Esophagus squamous epithelium (tissue), 4 donors: ENCODE data around the gene RASGEF1C.

Source experiments
- POLR2A ChIP-seq, 4 donors: fragments of 450-650 bp; IDR thresholded peaks; one replicate each; pipeline ENCODE4 v1.6.1; 2017; ENCODE audit warnings: antibody characterized with exemption in 4 of 4, mild to moderate bottlenecking in 4 of 4, moderate library complexity in 3 of 4
- TF ChIP-seq, protein P1 (sequence below), 6 experiments: fragments of 450-650 bp in 4 of 6; fragments of 200-600 bp in 2 of 6; sonication (generic) in 2 of 6; IDR thresholded peaks; one replicate each; pipeline ENCODE4 v1.5.1; 2016 to 2019; ENCODE audit warnings: antibody characterized with exemption in 6 of 6, mild to moderate bottlenecking in 4 of 6, moderate library complexity in 4 of 6

GRCh38 chr5:180180421-180180820 lies 28.6 kb downstream of the RASGEF1C start:
- TF ChIP-seq, protein P1, sequence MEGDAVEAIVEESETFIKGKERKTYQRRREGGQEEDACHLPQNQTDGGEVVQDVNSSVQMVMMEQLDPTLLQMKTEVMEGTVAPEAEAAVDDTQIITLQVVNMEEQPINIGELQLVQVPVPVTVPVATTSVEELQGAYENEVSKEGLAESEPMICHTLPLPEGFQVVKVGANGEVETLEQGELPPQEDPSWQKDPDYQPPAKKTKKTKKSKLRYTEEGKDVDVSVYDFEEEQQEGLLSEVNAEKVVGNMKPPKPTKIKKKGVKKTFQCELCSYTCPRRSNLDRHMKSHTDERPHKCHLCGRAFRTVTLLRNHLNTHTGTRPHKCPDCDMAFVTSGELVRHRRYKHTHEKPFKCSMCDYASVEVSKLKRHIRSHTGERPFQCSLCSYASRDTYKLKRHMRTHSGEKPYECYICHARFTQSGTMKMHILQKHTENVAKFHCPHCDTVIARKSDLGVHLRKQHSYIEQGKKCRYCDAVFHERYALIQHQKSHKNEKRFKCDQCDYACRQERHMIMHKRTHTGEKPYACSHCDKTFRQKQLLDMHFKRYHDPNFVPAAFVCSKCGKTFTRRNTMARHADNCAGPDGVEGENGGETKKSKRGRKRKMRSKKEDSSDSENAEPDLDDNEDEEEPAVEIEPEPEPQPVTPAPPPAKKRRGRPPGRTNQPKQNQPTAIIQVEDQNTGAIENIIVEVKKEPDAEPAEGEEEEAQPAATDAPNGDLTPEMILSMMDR (IDR thresholded peaks at IDR 0.05): no peak
- TF ChIP-seq POLR2A (IDR thresholded peaks at IDR 0.05): no peak
